Stimulated activated naive CD8-positive, alpha-beta T cell treated with anti-CD3 and anti-CD28 coated beads, Interleukin-15, amount 100 ng/mL, for 72 hours (primary cell): ENCODE measurements around the gene ATP5F1D.

ENCODE experiments used
- ATAC-seq: fragments of 150-1000 bp; cut with Tn5 transposase; 2 replicates; pipeline ENCODE4 v1.10.0; 2021; ENCODE audit warnings: mild to moderate bottlenecking, moderate library complexity
- DNase-seq, 2 donors: peaks; one replicate each; pipeline ENCODE4 v3.0.0; 2021 to 2022
- H3K27ac Mint-ChIP-seq, 2 donors: one replicate each; pipeline ENCODE4 v1.8.0; 2022; ENCODE audit warnings: mild to moderate bottlenecking in 2 of 2, mixed read lengths in 2 of 2, moderate library complexity in 2 of 2
- H3K27me3 Mint-ChIP-seq: one replicate; pipeline ENCODE4 v1.8.0; 2022; ENCODE audit warnings: mixed read lengths
- H3K4me1 Mint-ChIP-seq: one replicate; pipeline ENCODE4 v1.8.0; 2022; ENCODE audit warnings: mild to moderate bottlenecking, mixed read lengths
- H3K4me3 Mint-ChIP-seq, 2 donors: one replicate each; pipeline ENCODE4 v1.8.0; 2022; ENCODE audit warnings: mild to moderate bottlenecking in 2 of 2, mixed read lengths in 2 of 2, moderate library complexity in 1 of 2
- H3K9me3 Mint-ChIP-seq, 2 donors: one replicate each; pipeline ENCODE4 v1.8.0; 2022; ENCODE audit warnings: mixed read lengths in 2 of 2

Gene ATP5F1D

GRCh38 chr19:1291761-1292418, 50.3 kb downstream of the ATP5F1D start:
- H3K27me3 Mint-ChIP-seq = peaks cover 75% of the 10 kb centered on the region
- H3K9me3 Mint-ChIP-seq = no peaks in the 10 kb centered on the region
- DNase-seq = no peak
- no peak overlapping the region for H3K27ac Mint-ChIP-seq
- H3K4me1 Mint-ChIP-seq = peaks cover 11% of the 10 kb centered on the region
- no peak overlapping the region for H3K4me3 Mint-ChIP-seq
- ATAC-seq = no peak

DNA sequence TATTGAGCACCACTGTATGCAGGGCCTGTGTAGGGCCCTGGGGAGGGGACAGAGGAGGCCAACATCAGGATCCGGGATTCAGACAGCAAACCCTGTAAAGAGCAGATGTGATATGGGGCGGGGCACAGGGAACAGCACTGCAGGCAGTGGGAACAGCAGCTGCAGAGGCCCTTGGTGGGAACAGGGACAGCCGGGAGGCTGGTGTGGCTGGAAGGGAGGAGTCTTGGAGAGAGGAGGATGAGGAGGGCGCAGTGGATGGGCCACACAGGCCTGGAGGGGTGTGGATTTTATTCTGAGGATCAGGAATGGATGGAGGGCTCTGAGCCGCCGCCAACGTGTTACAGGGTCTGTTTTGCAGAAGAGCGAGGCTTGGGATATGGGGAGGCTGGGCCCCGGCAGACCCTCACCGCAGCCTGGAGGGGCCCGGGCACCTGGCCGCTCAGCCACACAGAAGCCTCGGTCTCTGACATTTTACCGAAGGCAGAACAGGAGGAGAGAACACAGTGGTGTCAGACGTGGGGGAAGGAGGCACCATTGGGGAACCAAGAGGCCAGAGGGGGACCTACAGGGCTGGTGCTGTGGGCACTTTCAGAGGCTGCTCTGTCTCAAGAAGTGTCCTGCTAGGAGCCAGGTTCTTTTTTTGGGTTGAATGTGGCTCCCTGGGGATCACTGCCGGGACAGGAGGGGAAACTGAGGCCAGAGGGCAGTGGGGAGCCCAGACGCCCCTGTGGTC, 51.0 kb downstream of the ATP5F1D start:
- Mint-ChIP-seq H3K27ac (no peak overlapping the region), H3K27me3 (peaks cover 68% of the 10 kb centered on the region), H3K4me3 (no peak overlapping the region), H3K4me1 (peaks cover 11% of the 10 kb centered on the region), H3K9me3 (no peaks in the 10 kb centered on the region)
- no peak for DNase-seq
- no peak for ATAC-seq

- H3K27ac Mint-ChIP-seq = no peak overlapping the region
- peaks cover 11% of the 10 kb centered on the region for H3K4me1 Mint-ChIP-seq
- peaks cover 54% of the 10 kb centered on the region for H3K27me3 Mint-ChIP-seq
- DNase-seq = no peak
- no peak for ATAC-seq
- no peak overlapping the region for H3K4me3 Mint-ChIP-seq
- H3K9me3 Mint-ChIP-seq = no peaks in the 10 kb centered on the region
These were observed 52.4 kb downstream of the ATP5F1D start for GRCh38 chr19:1293782-1294604.
